ENCODE results near the gene UBA6.
"Not testable (repeated sequence)": the region's sequence is repeated elsewhere in the genome, so short reads cannot be mapped to it uniquely, and the experiment has no call there.

The UBA6 gene

GRCh38 chr4:67659065-67659464, 41.9 kb downstream of the UBA6 start:
- DNase-seq: no peak

GRCh38 chr4:67658302-67658701, 42.7 kb downstream of the UBA6 start:
- no peak for DNase-seq

GRCh38 chr4:67651536-67651935, 49.4 kb downstream of the UBA6 start:
- no peak for DNase-seq

GRCh38 chr4:67638136-67638535, 62.8 kb downstream of the UBA6 start:
- no peak for DNase-seq

- DNase-seq: not testable (repeated sequence)
Measured at GRCh38 chr4:67636978-67637377, 64.0 kb downstream of the UBA6 start.

GRCh38 chr4:67635331-67635730, 65.6 kb downstream of the UBA6 start:
- DNase-seq: no peak

GRCh38 chr4:67634741-67635140, 66.2 kb downstream of the UBA6 start:
- DNase-seq: no peak

GRCh38 chr4:67632492-67632891, 68.5 kb downstream of the UBA6 start:
- DNase-seq: no peak

- DNase-seq: no peak
Measured at GRCh38 chr4:67624939-67625338, 76.0 kb downstream of the UBA6 start.

GRCh38 chr4:67616478-67616877, 84.5 kb downstream of the UBA6 start:
- no peak for DNase-seq

GRCh38 chr4:67615119-67615518, 85.8 kb downstream of the UBA6 start:
- DNase-seq: no peak

- no peak for DNase-seq
Measured at GRCh38 chr4:67614186-67614585, 86.8 kb downstream of the UBA6 start.

- DNase-seq: no peak
Measured at GRCh38 chr4:67608027-67608426, 92.9 kb downstream of the UBA6 start.

- no peak for DNase-seq
Measured at GRCh38 chr4:67604749-67605148, 96.2 kb downstream of the UBA6 start.

- no peak for DNase-seq
Measured at GRCh38 chr4:67604029-67604381, 97.0 kb downstream of the UBA6 start.

- DNase-seq: no peak
Measured at GRCh38 chr4:67603310-67604028, 97.5 kb downstream of the UBA6 start.

GRCh38 chr4:67593741-67594175, 107.2 kb downstream of the UBA6 start:
- DNase-seq: no peak

GRCh38 chr4:67587156-67587555, 113.8 kb downstream of the UBA6 start:
- DNase-seq: no peak

GRCh38 chr4:67584496-67584895, 116.5 kb downstream of the UBA6 start:
- no peak for DNase-seq

GRCh38 chr4:67581913-67582312, 119.0 kb downstream of the UBA6 start:
- no peak for DNase-seq

- no peak for DNase-seq
Measured at GRCh38 chr4:67581208-67581857, 119.6 kb downstream of the UBA6 start.

GRCh38 chr4:67580577-67580976, 120.4 kb downstream of the UBA6 start:
- no peak for DNase-seq

GRCh38 chr4:67576538-67576937, 124.4 kb downstream of the UBA6 start:
- DNase-seq: no peak

GRCh38 chr4:67576059-67576466, 124.9 kb downstream of the UBA6 start:
- DNase-seq: no peak
